ENCODE results near the gene PRTG. TPM values are rescaled to one million over a fixed set of nuclear protein-coding genes. Genes with fewer than 3 reads are reported as not detected.

Gene PRTG
- total RNA-seq, 1 donor from 2014 or later = 87.4 TPM

DNA sequence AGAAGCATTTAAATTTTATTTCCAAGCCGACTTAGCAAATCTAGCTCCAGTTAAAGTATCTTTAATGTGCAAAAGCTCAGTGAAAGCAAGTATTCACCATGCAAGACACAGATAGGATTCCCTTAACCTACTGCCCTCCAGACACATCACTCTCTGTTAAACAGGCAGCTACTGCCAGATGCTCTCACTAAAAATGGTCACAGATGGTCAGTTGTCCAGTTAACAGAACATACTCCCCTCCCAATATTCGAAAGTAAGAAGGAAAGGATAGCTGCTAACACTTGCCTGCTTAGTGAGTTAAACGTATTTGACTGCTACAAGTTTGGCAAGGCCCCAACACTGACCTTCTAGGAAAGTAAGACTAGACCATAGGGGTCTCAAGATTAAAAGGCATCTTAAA is 73.7 kb downstream of the PRTG start:
- no peak overlapping the region for H3K4me3 Mint-ChIP-seq (ENCODE audit: low read depth)
- no peak for DNase-seq (ENCODE audit: low spot score, unreplicated experiment)
- H3K27ac Mint-ChIP-seq = peak overlapping the region; percentile 24
- H3K36me3 Mint-ChIP-seq (ENCODE audit: insufficient read depth) = peaks cover 21% of the 10 kb centered on the region
- H3K4me1 Mint-ChIP-seq (ENCODE audit: low read depth) = peaks cover 8% of the 10 kb centered on the region
- H3K9me3 Mint-ChIP-seq (ENCODE audit: low read depth) = no peaks in the 10 kb centered on the region
- no peaks in the 10 kb centered on the region for H3K27me3 Mint-ChIP-seq
- TF ChIP-seq, protein P1, sequence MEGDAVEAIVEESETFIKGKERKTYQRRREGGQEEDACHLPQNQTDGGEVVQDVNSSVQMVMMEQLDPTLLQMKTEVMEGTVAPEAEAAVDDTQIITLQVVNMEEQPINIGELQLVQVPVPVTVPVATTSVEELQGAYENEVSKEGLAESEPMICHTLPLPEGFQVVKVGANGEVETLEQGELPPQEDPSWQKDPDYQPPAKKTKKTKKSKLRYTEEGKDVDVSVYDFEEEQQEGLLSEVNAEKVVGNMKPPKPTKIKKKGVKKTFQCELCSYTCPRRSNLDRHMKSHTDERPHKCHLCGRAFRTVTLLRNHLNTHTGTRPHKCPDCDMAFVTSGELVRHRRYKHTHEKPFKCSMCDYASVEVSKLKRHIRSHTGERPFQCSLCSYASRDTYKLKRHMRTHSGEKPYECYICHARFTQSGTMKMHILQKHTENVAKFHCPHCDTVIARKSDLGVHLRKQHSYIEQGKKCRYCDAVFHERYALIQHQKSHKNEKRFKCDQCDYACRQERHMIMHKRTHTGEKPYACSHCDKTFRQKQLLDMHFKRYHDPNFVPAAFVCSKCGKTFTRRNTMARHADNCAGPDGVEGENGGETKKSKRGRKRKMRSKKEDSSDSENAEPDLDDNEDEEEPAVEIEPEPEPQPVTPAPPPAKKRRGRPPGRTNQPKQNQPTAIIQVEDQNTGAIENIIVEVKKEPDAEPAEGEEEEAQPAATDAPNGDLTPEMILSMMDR (IDR thresholded peaks at IDR 0.05; ENCODE audit: unreplicated experiment) = no peak

DNA sequence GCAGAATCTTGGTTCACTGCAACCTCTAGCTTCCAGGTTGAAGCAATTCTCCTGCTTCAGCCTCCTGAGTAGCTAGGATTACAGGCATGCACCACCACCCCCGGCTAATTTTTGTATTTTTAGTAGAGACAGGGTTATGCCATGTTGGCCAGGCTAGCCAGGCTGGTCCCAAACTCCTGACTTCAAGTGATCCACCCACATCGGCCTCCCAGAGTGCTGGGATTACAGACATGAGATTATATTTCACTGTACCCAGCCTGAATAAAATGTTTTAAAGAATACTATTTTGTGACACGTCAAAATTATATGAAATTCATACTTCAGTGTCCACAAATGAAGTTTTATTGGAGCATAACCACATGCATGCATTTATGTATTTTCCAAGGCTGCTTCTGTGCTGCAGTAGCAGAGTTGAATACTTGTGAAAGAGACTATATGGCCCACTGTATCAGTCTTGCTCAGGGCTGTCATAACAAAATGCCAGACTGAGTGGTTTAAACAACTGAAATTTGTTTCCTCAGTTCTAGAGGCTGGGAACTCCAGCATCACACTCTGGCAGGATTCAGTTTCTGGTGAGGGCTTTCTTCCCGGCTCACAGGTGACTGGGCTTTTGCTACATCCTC is 77.2 kb downstream of the PRTG start:
- peaks cover 30% of the 10 kb centered on the region for H3K4me1 Mint-ChIP-seq (ENCODE audit: low read depth)
- H3K36me3 Mint-ChIP-seq (ENCODE audit: insufficient read depth) = peaks cover 16% of the 10 kb centered on the region
- no peaks in the 10 kb centered on the region for H3K9me3 Mint-ChIP-seq (ENCODE audit: low read depth)
- peak overlapping the region; percentile 41 for H3K27ac Mint-ChIP-seq
- TF ChIP-seq, protein P1 (IDR thresholded peaks at IDR 0.05; ENCODE audit: unreplicated experiment) = no peak
- H3K4me3 Mint-ChIP-seq (ENCODE audit: low read depth) = no peak overlapping the region
- H3K27me3 Mint-ChIP-seq = no peaks in the 10 kb centered on the region
- DNase-seq (ENCODE audit: low spot score, unreplicated experiment) = no peak

DNA sequence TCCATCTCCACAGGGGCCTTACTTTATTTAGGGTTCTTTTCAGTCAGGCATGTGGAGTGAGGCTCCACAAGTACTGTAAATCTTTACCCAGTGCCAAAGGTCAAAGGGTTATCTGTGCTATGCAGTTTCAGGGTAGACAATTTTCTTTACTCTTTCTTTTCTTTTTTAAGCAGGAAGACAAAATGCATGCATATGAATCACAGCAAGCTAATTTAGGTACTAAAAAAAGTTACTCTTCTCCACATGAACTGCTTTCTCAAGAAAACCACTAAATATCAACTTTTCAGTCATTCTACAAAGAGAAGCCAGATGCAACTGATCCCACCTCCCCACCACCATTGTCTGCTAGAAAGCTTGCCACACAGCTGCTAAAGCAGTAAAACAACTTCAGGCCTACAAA is 81.5 kb downstream of the PRTG start:
- TF ChIP-seq, protein P1 (IDR thresholded peaks at IDR 0.05; ENCODE audit: unreplicated experiment) = no peak
- Mint-ChIP-seq H3K4me1 (ENCODE audit: low read depth) (peaks cover 37% of the 10 kb centered on the region), H3K36me3 (ENCODE audit: insufficient read depth) (peaks cover 10% of the 10 kb centered on the region), H3K27ac (peak overlapping the region; percentile 93), H3K4me3 (ENCODE audit: low read depth) (peak overlapping the region; percentile 40), H3K27me3 (no peaks in the 10 kb centered on the region), H3K9me3 (ENCODE audit: low read depth) (no peaks in the 10 kb centered on the region)
- no peak for DNase-seq (ENCODE audit: low spot score, unreplicated experiment)

DNA sequence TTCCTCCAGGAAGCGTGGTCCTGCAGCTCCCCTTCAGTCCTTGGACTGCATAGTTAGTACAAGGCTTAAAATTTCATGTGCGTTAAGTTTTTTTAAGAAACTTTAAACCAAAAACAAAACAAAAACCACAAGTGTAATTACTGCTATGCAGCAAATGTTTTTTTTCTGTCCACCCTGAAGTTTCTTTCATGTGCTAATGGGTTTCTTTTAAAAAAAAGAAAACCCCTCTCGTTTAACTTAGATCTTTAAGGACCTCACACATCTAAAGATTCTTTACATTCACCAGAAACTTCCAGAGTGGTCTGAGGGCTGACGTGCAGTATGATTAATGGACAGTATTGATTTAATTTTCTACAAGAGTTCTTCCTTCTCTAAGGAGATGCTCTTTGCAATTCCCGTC is 82.8 kb downstream of the PRTG start:
- H3K9me3 Mint-ChIP-seq (ENCODE audit: low read depth) = no peaks in the 10 kb centered on the region
- H3K27me3 Mint-ChIP-seq = no peaks in the 10 kb centered on the region
- H3K36me3 Mint-ChIP-seq (ENCODE audit: insufficient read depth) = peaks cover 11% of the 10 kb centered on the region
- no peak for DNase-seq (ENCODE audit: low spot score, unreplicated experiment)
- peak overlapping the region; percentile 73 for H3K27ac Mint-ChIP-seq
- H3K4me1 Mint-ChIP-seq (ENCODE audit: low read depth) = peaks cover 34% of the 10 kb centered on the region
- no peak overlapping the region for H3K4me3 Mint-ChIP-seq (ENCODE audit: low read depth)
- TF ChIP-seq, protein P1 (IDR thresholded peaks at IDR 0.05; ENCODE audit: unreplicated experiment) = no peak

DNA sequence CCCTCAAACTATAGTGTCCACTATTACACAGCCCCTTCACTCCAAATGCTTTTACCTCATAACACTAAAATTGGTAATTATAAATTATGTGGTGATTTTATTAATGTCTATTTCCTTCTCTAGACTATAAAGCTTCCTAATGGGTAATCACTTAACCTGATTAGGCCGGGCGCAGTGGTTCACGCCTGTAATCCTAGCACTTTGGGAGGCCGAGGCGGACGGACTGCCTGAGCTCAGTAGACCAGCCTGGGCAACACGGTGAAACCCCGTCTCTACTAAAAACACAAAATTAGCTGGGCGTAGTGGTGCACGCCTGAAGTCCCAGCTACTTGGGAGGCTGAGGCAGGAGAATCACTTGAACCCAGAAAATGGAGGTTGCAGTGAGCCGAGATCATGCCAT is 83.5 kb downstream of the PRTG start:
- peaks cover 39% of the 10 kb centered on the region for H3K4me1 Mint-ChIP-seq (ENCODE audit: low read depth)
- TF ChIP-seq, protein P1 (IDR thresholded peaks at IDR 0.05; ENCODE audit: unreplicated experiment) = no peak
- no peaks in the 10 kb centered on the region for H3K27me3 Mint-ChIP-seq
- no peak for DNase-seq (ENCODE audit: low spot score, unreplicated experiment)
- no peaks in the 10 kb centered on the region for H3K9me3 Mint-ChIP-seq (ENCODE audit: low read depth)
- H3K36me3 Mint-ChIP-seq (ENCODE audit: insufficient read depth) = peaks cover 13% of the 10 kb centered on the region
- H3K27ac Mint-ChIP-seq = peak overlapping the region; percentile 83
- no peak overlapping the region for H3K4me3 Mint-ChIP-seq (ENCODE audit: low read depth)

Measured in progenitor cell of endocrine pancreas (in vitro differentiated cells).